ENCODE data around the gene CDC25A.

The CDC25A gene

GRCh38 chr3:48222616-48223513 lies 34.6 kb upstream of the CDC25A start, which contains the start of gene CAMP:
TSS of gene CAMP (plus strand) at chr3:48223495. CDS start at chr3:48223512, 17 bp downstream.
- TF ChIP-seq CTCF (IDR thresholded peaks at IDR 0.05; ENCODE audit: low read depth, low read length), result no peak
- DNase-seq (ENCODE audit: extremely low read depth, low read depth), result no peak

GRCh38 chr3:48220746-48221145 lies 32.5 kb upstream of the CDC25A start:
- TF ChIP-seq CTCF (IDR thresholded peaks at IDR 0.05; ENCODE audit: low read depth, low read length), result no peak
- DNase-seq (ENCODE audit: extremely low read depth, low read depth), result no peak

GRCh38 chr3:48219543-48219942 lies 31.3 kb upstream of the CDC25A start:
- TF ChIP-seq CTCF (IDR thresholded peaks at IDR 0.05; ENCODE audit: low read depth, low read length), result no peak
- no peak for DNase-seq (ENCODE audit: extremely low read depth, low read depth)

- DNase-seq (ENCODE audit: extremely low read depth, low read depth), result no peak
- no peak for TF ChIP-seq CTCF (IDR thresholded peaks at IDR 0.05; ENCODE audit: low read depth, low read length)
Measured at GRCh38 chr3:48218537-48218936, 30.3 kb upstream of the CDC25A start.

- DNase-seq (ENCODE audit: extremely low read depth, low read depth), result no peak
- no peak for TF ChIP-seq CTCF (IDR thresholded peaks at IDR 0.05; ENCODE audit: low read depth, low read length)
Measured at GRCh38 chr3:48217449-48217848, 29.2 kb upstream of the CDC25A start.

- no peak for TF ChIP-seq CTCF (IDR thresholded peaks at IDR 0.05; ENCODE audit: low read depth, low read length)
- no peak for DNase-seq (ENCODE audit: extremely low read depth, low read depth)
Measured at GRCh38 chr3:48215876-48216275, 27.7 kb upstream of the CDC25A start.

GRCh38 chr3:48215466-48215865 lies 27.2 kb upstream of the CDC25A start:
- no peak for DNase-seq (ENCODE audit: extremely low read depth, low read depth)
- no peak for TF ChIP-seq CTCF (IDR thresholded peaks at IDR 0.05; ENCODE audit: low read depth, low read length)
